HG03039 (cell line): ENCODE data around the gene LURAP1L.

Experiments used
- ATAC-seq: cut with Tn5 transposase; IDR thresholded peaks from one replicate; pipeline ENCODE4 v1.9.1; 2021; ENCODE audit warnings: mild to moderate bottlenecking, moderate library complexity; ENCODE audit not compliant: unreplicated experiment

The LURAP1L gene

DNA sequence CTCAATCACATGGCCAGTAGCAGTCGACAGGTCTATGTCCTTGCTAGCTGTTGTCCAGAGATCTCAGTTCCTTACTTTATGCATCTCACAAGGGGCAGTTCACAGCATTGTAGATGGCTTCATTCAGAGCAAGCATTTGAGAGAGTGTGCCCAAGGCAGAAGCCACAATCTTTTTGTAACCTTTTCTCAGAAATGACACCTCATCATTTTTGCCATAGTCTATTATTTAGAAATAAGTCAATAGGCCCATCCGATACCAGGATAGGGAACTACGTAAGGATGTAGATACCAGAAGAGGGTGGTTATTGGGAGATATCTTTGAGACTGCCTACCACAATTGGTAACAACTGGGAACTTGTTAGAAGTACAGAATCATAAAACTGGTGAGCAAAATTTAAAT, 37.1 kb downstream of the LURAP1L start:
- no peak for ATAC-seq

DNA sequence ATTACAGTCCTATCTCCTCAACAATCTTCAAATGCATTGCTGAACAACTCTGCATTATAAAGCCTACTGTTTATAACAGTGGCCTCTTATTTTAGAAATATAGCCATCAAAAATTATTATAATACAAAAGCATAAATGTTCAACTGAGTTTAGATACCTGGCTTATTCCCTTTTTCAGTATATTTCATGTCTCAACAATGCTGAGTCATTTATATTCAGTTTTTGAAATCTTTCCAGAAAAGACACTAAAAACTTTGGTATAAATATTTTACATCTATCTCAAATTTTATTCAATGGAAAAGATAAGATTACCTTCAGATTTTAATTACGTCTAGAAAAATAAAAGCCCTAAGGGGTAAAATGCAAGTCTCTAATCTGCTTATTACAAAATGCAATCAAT, 37.9 kb downstream of the LURAP1L start:
- ATAC-seq, result no peak

DNA sequence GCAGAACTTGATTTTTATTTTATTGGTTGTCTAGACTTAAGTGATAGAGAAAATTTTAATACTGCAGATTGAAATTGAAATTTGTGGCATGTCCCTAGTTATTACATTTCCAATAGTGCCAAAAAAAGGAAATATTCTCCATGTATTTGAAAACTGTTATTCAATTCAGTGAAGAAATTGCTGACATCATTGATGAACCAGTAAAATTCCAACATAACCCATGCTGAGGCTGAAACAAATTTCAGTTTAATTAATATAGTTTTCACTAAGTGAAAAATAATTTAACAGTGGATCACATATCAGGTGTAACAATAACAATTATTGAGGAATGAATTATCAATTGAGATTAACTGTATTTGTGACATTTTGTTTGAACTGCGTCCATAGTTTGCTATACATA, 38.7 kb downstream of the LURAP1L start:
- ATAC-seq, result no peak

GRCh38 chr9:12813960-12814876, 39.4 kb downstream of the LURAP1L start:
- ATAC-seq, result no peak

- no peak for ATAC-seq
Measured at GRCh38 chr9:12814877-12815237, 40.0 kb downstream of the LURAP1L start.

- no peak for ATAC-seq
Measured at GRCh38 chr9:12815888-12816287, 41.1 kb downstream of the LURAP1L start.

DNA sequence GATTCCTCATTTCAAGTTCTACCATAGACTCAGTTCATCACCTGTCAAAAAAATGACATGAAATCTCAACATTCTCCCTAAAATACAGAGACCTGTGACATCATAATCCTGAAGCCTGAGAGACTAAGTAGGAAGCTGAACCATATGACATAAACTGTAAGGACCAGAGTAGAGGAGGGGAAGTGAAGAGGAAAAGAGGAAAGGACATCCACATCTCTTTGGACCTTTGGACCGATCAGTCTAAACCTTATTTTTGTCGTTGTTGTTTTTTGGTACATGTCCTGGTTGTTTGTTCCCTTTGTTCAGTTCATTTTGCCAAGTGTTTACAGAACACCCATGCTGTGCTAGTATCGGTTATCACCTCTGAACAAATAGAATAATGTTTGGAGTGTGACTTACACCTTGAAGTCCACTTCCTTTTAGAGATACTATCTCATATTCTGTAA, 41.9 kb downstream of the LURAP1L start:
- ATAC-seq, result no peak

DNA sequence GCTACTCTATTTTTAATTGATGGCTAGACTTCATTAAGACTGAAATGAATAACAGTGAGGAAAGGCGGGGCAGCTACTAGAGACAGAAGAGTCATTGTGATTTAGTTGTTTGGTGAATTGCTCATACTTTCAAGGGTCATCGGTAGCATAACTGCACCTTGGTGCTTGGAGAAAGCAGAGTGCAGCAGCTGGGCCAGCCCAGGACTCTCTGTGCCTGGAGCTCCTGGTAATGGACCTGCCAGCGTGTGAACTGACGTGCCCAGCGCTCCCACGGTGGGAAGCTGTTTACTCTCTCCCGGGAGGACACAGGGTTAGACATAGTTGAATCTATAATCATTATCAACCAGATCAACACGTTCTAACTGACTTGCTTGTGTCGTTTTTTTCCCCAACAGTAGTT, 42.9 kb downstream of the LURAP1L start:
- no peak for ATAC-seq

DNA sequence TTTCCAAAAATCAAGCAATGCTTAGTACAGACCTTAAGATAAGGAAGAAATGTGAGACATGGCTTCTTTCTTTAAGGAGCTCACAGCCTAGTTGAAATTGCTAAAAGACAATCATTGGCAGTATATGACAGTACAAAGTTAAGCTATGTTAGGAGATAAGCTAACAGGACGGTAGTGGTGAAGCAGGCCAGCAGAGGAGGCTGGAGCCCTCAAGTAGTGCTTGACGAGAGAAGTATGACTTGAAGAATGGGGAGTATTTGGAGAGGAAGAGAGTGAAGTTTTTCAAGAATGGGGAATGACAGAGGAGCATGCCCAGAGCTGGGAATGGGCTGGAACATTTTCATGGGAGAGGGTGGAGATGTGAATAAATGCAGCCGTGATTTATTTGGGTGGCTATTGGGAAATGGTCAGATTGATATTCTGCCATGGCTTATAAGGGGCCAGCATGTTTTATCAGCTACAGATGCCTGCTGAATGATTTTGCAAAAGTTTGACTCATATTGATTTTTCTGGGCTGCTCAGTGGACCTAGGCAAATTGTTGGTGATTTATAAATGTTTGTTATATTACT, 43.7 kb downstream of the LURAP1L start:
- no peak for ATAC-seq

- ATAC-seq, result peak; percentile 71
Measured at GRCh38 chr9:12819436-12820185, 44.8 kb downstream of the LURAP1L start.

- no peak for ATAC-seq
Measured at GRCh38 chr9:12822111-12822510, 47.3 kb downstream of the LURAP1L start.

- no peak for ATAC-seq
Measured at GRCh38 chr9:12826924-12827565, 52.2 kb downstream of the LURAP1L start.

DNA sequence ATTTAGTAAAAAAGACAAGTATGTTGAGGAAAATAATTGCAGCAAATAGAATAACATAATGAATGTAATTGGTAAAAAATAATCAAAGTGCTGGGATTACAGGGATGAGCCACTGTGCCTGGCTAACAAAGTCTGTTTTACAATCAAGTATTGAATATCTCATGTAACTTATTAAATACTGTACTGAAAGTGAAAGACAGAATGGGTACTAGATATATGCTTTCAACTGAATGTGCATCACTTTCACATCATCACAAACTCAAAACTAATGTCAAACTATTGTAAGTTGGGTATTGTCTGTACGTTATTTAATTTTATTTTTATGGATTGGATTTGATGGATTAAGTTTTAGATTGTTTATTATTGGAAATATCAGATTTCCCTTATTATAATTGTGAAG, 58.9 kb downstream of the LURAP1L start:
- no peak for ATAC-seq

GRCh38 chr9:12838546-12838945, 63.7 kb downstream of the LURAP1L start:
- ATAC-seq, result no peak

GRCh38 chr9:12843735-12844134, 68.9 kb downstream of the LURAP1L start:
- ATAC-seq, result no peak

GRCh38 chr9:12846035-12846434, 71.2 kb downstream of the LURAP1L start:
- no peak for ATAC-seq

DNA sequence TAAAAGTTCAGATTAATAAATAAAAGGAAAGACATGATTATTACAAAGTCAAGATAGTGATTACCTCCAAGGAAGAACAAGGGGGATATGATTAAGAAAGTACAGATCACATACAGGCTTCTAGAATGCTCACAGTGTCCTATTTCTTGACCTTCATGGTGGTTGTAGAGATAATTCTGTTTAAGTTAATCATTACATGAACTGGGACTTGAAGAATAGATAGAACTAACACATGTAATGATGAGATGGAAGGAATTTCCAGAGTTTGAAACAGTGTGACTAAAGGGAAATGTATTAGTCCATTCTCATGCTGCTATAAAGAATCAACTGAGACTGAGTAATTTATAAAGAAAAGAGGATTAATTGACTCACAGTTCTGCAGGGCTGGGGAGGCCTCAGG, 72.7 kb downstream of the LURAP1L start:
- no peak for ATAC-seq

DNA sequence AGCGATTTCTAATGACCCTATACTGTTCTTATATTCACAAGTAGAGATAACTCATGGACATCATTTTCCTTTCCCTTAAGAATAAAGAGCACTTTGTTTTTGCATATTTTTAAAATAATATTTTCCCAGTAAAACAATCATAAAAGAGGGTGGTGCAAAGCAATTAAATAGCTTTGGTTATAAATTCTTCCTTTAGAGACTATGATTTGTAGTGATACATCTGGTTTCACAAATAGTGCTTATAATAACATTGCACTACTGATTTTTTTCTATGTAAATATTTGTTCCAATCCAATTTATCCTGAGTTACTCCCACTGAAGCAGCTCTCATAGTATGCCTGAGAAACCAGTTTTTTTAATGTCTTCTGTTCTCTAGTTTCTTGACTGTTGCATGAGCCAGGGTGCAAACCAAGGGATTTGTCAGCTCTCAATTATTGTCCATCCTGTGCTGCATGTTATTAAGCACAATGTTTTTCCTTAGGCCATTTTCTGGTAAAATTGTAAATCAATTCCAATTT, 74.7 kb downstream of the LURAP1L start:
- ATAC-seq, result no peak

DNA sequence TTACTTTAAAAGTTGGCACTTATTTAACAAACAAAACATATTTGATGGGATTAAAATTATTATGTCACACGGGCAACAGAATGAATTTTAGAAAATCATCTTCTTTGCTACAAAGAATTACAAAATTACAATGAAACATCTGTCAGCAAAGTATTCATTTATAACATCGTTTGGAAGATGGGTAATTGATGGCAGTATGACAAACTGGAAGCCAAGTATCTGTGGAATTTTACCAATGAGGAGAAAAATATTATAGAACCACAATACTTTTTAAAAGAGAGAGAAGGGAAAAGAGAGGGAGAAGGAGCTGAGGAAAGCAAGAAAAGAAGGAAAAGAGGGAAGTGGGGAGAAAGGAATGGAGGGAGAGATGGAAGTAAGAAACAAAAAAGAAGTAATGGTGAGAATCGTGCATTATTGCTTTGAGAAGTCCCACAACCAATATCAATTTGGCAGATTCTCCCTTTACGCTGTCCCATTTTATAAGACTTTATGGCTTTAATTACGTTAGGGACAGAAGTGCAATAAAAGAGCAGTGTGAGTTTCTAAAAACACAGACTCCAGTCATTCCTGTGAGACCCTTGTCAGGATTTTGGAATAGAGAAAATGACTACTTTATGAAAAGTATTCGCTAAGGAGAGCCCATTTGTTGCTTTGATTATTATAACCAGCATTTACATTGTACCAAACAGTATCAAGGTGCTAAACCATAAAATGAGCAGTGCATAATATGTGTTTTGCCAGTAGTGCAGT, 76.7 kb downstream of the LURAP1L start:
- ATAC-seq, result no peak

GRCh38 chr9:12853051-12853450, 78.2 kb downstream of the LURAP1L start:
- no peak for ATAC-seq
